GM15510 (cell line): ENCODE measurements around the gene CNBD2.

Experiments
- POLR2A ChIP-seq: IDR thresholded peaks from 3 replicates; pipeline ENCODE4 v1.6.1; 2011; ENCODE audit warnings: borderline replicate concordance; ENCODE audit not compliant: insufficient read length; ENCODE audit errors: extremely low read depth

CNBD2 gene

DNA sequence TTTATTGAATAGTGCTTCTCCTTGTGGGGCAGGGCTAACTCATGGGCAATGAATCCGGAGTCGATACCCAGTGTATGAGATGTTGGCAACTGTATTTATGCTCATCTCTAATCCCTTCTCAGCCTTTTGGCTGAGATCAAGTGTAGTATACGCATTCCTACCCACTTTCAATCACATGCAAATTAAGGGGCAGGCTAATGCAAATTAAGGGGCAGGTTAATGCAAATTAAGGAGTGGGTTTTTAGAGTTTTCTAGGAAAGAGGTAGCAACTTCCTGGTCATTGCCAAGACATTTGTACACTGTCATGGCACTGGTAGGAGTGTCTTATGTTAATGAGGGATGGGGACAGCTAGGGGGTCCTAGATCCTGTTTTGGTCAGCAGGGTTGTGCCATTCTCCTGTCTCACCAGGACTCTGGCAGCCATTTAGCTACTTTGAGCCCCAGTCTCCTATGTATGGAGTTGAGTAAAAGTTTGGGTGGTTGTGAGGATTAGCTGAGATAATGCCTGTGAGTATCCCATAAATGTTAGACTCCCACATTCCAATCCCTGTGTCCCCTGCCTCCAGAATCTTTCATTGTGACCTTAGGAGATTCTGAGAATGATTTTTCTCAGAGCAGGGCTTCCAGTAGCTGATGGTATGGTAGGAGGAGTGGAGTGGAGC, at the start of gene CNBD2:
TSS of gene CNBD2 (plus strand) at position 612 of the 662 bp plus-strand sequence. CDS start 173 bp downstream, outside the sequence.
- no peak for TF ChIP-seq POLR2A

DNA sequence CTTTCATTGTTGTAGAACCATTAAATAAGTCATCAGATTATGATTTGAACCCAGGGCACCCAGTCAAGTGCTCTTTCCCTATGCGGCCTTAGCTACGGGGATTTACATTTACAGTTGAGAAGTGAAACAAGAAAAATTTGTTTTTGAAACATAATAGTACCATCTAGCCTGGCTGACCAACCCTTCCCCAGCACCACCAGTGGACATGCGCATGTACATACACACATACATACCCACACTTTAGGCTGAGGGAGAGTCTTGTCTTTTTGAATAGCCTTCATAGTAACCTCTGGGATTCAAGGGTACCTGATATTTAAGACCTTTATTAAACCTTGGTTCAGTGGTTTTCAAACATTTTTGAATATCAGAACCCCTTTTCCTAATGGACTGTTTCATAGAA, 47.9 kb upstream of the CNBD2 start:
- no peak for TF ChIP-seq POLR2A

DNA sequence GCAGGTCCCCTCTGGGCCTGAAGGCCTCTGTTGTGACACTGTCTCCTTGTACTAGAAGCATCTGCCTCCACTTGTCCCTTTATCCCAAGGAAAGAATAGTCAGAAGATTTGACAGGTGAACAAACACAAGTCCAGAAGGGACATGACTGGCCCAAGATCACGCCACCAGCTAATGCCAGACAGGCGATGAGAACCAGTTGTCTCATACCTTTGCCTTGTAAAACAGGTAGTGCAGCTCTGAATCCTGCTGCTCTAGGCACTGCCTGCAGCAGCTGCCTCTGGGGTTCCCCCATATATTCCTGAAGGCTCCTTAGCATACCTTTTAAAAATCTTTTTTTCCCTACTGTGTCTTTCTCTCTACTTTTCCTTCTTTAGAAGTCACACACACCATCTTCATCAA, 39.1 kb upstream of the CNBD2 start:
- no peak for TF ChIP-seq POLR2A

DNA sequence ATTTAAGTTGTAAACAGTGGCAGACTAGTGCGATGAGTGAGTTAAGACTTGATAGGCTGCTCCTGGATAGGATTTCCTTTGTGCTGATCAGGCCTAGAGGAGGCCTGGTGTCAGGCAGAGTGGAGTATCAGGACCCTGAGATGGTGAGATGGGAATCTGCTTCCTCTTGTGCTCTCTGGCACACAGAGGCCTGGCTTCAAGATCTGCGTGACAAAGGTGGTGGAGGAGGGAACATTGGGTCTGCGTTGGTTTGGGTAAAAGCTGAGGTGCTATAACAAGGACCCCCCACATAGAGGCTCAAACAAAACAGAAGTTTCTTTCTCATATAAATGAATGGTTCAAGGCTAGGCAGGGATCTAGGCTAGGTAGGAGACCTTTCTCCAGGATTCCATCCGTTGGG, 34.3 kb upstream of the CNBD2 start:
- TF ChIP-seq POLR2A, result no peak

DNA sequence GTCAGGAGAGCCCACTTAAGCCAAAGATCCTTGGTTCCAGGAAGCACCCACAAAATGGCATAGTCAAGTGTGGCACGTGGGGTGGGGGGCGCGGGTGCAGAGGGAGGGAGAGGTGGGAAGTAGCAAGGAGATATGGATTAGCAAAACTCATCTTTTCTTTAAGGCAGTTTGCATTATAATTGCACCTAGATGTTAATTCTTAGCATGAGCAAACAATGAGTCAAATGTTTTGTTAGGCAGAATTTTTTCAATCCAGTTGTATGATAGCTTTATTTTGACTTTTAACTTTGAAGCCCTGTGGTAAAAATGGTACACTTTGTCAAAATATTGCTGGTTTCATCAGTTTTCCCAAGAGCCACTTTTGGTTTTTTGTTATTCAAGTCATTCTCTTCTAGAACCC, 29.1 kb upstream of the CNBD2 start:
- no peak for TF ChIP-seq POLR2A

DNA sequence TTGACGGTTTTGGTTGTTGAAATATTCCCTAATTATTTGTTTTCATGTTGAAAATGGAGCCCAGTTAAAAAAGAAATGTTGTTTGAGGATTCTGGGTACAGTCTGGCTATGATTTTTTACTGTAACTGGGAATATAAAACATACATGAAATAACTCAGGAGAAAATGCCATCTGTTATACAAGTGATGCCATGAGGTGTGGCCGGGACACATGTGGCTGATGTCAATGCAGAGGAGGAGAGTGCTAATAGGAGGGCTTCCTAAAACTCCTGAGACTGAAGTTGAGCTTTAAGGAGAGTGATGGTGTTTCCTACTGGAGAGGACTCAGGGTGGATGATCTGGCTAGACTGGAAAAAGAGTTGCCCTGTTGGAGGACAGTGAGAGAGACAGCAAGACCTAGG, 26.8 kb upstream of the CNBD2 start:
- TF ChIP-seq POLR2A, result no peak

DNA sequence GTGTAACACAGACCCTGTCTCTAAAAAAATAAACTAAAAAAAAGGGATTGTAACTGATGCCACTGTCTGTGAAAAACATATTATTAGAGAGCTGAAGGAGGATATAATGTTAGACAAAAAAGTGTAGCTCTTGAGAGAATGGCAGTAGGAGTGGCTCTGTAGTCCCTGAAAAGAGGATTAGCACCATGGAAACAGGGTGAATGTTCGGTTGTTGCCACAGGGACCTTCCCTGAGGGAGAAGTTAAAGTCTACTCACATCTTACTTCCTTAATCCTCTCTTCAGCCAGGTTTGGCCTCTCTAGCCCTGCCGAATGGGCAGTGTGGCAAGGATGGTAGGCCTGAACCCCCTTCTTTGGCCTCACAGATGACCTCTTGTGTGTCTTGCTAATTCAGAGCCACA, 26.1 kb upstream of the CNBD2 start:
- TF ChIP-seq POLR2A, result no peak

DNA sequence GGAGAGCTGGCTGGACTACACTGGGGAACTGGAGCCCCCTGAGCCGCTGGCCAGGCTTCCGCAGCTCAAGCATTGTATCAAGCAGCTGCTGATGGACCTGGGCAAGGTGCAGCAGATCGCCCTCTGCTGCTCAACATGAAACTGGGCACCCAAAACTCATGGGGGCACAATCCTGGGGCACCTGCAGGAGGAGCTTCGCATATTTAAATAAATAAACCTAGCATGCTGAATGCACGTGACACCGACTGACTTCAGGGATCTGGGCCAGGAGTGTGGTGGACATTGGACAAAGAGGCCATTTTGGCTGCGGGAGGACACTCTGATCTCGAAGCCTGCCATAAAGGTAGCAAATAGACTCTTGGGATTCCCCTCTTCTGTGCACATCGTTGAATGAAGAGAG, 20.9 kb upstream of the CNBD2 start:
- no peak for TF ChIP-seq POLR2A

DNA sequence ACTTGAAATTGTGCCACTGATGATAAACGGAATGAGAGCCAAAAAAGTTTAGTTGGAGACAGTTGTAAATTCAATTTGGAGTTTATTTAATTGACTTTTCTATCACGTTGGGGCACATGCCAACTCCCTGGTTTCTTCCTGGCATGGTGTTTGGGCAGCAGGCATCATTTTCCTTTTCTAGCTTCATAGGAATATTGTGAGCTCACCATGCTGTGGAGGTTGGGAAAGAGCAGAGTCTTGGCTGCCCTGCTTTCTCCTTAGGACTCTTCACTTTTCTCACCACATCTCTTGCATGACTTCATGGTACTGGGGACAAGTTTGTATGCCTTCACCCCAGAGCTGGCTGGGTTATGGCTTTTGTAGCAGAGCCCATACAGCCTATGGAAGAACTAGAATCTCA, 20.5 kb upstream of the CNBD2 start:
- no peak for TF ChIP-seq POLR2A

DNA sequence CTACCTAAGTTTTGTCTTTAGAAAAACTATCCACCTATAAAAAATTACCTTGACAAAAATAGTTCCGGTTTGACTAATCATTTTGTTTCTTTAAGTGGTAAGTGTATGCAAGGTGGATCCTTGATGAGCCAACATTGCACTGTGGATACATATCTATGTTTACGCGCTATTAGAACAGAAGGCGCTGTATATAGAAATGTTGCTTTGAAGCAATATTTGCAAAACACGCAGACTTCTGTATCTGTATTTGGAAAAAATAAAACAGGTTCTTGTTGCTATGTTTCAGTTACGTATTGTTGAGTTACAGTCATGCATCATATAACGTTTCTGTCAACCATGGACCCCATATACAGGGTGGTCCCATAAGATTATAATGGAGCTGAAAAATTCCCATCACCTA, 18.3 kb upstream of the CNBD2 start:
- no peak for TF ChIP-seq POLR2A

DNA sequence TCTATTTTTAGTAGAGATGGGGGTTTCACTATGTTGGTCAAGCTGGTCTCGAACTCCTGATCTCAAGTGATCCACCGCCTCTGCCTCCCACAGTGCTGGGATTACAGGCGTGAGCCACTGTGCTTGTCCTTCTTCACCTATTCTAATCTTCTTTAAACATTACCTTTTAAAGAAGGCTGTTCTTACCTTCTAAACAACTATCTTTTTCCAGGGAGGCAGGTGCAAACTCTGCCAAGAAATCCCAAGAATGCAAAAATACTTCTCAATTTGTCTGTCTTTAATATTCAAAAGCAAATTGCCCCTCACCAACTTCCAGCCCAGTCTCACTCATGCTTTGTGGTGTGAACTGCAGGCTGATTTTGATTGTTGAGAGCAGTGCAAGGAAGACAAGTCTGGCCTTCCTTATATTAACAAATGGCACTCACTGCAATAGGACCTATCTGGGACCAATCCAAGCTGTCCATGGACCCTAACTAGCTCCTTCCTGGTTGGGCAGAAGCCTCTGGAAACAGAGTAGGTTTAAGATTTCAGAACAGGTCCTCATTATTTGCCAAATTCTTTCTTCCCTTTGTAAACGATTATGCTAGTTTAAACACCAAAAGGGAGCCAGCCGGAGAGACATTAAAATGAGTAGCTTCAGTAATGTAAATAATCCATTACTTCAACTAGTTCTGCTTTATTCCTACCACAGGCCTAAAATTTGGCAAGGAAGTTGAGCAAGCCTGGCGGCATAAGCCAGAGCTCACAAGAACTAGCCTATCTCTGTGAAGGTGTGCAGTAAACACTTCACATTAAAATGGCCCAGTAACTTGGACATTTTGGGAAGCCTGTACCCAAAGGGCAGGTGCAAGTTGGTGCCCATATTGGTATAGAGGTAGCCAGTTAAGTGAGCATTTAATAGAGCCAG, 15.7 kb upstream of the CNBD2 start:
- TF ChIP-seq POLR2A, result no peak

DNA sequence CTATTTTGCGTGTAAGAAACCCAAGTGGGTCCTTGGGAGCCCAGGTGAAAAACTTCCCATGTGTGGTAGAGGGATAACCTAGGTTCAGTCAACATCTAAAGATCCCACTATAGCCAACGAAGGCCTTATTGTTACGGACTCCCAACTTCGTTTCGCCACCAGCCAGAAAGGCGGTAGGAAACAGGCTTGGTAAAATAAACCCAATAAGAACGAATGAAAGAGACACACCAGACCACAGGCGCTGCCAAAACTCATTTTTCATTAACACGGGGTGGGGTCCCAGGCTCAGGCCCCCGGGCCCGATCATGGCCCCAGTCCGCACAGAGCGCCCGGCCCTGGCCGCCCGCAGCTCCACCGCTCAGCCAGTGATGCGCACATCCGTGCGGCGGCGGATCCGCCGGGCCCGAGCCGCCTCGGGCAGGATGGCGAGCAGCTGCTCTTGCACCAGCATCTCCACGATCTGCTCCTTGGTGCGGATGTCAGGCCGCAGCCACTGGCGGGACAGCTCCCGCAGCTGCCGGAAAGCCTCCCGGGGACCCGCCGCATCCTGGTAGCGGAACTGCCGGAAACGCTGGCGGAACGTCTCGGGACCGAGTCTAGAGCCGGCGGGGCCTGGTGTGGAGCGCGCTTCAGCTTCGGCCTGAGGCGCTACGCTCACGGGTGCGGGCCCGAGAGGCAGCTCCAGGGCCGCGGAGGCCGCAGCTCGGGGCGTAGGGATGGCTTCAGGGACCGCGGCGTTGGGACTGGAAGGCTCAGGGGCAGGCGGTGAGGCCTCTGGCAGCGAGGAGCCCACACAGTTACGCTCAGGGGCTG, 14.8 kb upstream of the CNBD2 start:
- no peak for TF ChIP-seq POLR2A

DNA sequence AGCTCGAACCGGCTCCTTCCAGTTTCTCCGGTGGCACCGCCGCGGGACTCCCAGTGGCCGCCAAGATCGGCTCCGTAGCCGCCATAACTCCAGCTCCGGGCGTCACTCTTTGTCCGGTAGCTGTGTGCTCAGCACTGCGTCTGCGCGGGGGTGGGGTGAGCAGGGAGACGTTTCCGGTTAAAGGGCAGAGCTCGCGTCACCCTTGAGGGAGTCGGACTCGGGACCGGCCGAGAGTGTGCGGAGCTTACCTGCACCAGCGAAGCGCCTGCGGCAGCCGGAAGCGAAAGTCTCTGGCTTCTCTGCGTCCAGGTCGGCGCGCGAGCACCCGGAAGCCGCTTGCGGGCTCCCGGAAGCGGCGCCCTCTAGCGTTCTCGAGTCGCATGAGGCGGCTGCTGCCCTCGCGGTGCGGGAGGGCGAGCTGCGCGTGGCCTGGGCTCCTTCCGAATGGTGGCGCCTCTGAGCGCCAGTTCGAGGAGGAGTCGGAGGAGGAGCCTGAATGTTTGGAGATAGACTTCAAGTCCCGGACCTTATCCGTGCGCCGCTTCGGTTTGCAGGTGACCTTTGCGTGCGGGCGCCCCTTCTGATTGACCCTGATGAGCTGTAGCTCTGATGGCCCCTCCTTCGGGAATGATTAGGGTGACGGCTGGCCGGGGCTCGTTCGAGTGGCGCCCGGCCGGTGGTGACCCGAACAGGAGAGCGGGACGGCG, 14.0 kb upstream of the CNBD2 start, which contains the start of gene SCAND1:
TSS of gene SCAND1 (minus strand) at position 303 of the 707 bp plus-strand sequence. CDS start at position 85, 218 bp downstream.
- TF ChIP-seq POLR2A, result peak; percentile 92

DNA sequence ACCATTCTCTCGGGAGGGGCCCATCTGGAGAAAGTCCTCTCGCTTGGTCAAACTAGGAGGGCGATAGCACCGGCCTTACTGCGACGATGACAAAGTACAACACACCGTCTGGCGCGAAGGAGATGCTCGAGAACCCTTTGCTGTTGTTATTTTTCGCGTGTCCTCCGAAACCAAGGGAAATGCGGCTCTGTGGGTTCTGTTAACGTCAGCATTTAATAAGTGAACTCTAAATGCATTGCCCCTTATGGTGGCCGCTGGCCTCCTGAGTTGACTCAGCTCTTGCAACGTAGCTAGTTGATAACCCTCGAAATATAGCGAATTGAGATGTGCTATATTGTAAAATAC, 13.5 kb upstream of the CNBD2 start:
- TF ChIP-seq POLR2A, result no peak
